SIG-M5 treated with dmso at 0.1 percent for 504 hours (cell line): ENCODE results near the gene ADA.
A peak's percentile ranks its signal among the peaks of the same experiment; 100 is the strongest.
"Not testable (repeated sequence)": the region's sequence is repeated elsewhere in the genome, so short reads cannot be mapped to it uniquely, and the experiment has no call there.

ENCODE experiments used
- DNase-seq: peaks from one replicate; lab custom pipeline; 2025; ENCODE audit not compliant: unreplicated experiment; lab: John Stamatoyannopoulos, UW

The ADA gene

DNA sequence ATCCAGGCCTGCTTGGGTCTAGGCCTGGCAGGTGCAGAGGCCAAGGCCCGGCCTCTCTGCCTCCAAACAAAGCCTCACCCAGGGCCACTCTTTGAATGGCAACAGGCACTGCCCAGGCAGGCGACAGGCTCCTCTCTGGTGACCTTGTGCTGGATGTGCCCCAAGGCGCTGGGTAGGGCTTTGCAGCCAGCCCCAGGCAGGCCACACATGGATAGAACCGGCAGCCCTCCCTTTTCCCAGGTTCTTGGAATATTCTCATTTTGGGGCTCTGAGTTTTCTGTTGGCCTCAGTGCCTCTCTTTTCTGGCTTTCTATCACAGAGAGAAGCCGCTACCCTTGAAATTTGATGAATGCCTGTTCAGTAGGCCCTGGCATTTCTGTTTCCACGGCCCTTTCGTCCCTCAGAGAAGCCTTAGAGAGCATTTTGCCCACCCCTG lies 50.2 kb downstream of the ADA start:
- DNase-seq, result no peak

DNA sequence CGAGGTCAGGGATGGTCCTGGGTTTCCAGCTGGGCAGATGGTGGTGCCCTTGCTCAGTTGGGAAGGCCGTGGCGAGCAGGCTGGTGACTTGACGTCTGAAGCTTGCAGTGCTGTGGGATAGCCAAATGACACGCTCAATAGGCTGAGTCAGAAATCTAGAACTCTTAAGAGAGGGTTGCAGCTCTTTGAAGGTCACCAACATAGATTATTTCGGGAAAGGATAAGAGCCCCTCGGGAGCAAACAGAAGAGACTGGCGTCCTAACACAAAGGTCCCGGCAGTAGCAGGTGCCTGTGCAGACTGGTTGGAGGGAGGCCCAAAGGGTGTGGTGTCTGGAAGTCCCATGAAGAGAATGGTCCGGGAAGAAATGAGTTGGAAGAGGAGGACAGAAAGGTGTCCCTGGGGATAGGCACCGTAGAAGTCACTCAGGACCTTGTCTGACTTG lies 50.7 kb downstream of the ADA start:
- DNase-seq, result no peak

- no peak for DNase-seq
Observed at GRCh38 chr20:44600301-44600700, 51.2 kb downstream of the ADA start.

GRCh38 chr20:44599715-44600114 lies 51.8 kb downstream of the ADA start:
- no peak for DNase-seq

GRCh38 chr20:44598423-44599305 lies 52.8 kb downstream of the ADA start:
- no peak for DNase-seq

DNA sequence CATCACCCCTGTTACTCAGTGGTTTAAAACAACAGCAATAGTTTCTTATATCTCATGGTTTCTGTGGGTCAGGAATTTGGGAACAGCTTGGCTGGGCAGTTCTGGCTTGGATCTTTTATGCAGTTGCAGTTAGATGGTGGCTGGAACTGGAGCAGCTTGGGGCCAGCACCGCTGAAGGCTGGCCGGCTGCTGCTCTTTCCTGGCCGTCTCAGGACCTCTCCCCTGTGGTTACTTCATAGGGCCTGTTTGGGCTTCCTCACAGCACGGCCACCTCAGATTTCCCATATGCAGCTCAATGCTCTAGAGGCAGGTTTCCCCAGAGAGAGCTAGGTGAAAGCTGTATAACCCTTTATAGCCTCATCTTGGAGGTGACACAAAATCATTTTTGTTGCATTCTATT lies 53.6 kb downstream of the ADA start:
- no peak for DNase-seq

DNA sequence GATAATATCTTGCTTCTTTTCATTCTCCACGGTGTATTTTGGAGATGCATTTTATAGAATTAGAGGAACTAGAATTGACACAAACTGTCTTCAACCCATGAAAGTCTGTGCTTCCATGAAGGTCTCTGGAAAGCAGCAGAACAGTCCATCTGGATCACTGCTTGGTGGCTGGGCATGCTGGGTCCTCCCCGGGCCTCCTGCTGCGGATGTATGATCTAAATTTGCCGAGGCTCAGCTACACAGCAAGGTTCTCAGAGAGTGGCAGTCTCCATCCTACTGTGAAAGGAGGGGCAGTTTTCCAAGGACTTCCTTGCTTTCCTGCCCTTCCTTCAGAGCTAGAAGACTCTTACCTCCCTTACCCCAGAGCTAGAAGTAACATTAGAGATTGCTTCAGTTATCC lies 54.0 kb downstream of the ADA start:
- no peak for DNase-seq

- no peak for DNase-seq
Observed at GRCh38 chr20:44596876-44597275, 54.6 kb downstream of the ADA start.

DNA sequence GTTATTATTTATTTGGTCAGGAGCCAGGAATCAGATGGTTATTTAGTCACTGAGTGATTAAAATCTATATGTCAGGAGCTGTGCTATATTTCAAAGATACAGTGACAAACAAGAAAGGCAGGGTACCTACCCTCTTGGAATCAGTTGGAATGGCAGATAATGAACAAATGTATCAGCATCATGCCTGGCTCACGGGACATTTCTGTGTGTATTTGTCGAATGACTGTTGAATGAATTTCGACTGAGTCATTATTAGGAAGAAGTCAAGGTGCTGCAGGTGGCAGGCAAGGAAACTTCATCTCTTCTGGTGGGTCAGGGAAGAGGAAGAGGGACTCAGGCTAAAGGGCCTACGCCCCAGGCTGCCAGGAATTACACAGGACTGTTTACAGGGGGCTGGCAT lies 55.5 kb downstream of the ADA start:
- DNase-seq, result no peak

DNA sequence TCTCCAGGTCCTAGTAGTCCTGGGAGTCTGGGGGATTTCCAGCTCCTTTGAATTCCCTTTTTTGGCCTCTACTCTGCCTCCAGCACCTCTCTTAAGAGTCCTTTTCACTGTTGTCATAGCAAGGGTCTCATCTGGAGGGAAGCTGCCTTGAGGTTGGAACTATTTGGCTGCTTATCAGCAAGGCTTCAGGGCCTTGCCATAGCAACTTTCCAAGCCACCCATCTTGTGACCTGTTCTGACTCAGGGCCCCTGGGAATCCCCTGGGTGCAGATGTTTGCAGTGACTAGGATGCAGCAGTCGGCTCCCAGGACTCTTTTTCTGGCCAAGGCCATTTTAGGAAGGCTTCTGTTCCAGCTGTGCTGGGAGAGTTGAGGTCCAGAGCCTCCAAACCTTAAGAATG lies 56.8 kb downstream of the ADA start:
- DNase-seq, result no peak

DNA sequence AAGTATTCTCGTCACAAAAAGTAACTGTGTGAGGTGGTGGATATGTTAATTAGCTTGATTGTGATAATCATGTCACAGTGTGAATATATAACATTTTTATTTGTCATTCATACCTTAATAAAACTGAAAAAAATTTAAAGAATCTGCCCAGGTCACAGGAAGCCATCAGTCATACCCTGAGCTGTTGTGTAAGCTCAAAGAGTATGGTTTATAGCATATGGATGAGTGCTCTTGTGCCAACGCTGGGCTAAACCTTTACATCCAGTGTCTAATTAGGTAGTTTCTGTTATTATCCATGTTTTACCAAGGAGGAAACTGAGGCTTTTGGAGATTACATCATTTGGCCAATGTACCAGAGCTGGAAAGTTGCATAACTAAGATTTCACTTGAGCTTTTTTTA lies 57.7 kb downstream of the ADA start:
- peak; percentile 49 for DNase-seq

- DNase-seq, result no peak
Observed at GRCh38 chr20:44592366-44592765, 59.1 kb downstream of the ADA start.

DNA sequence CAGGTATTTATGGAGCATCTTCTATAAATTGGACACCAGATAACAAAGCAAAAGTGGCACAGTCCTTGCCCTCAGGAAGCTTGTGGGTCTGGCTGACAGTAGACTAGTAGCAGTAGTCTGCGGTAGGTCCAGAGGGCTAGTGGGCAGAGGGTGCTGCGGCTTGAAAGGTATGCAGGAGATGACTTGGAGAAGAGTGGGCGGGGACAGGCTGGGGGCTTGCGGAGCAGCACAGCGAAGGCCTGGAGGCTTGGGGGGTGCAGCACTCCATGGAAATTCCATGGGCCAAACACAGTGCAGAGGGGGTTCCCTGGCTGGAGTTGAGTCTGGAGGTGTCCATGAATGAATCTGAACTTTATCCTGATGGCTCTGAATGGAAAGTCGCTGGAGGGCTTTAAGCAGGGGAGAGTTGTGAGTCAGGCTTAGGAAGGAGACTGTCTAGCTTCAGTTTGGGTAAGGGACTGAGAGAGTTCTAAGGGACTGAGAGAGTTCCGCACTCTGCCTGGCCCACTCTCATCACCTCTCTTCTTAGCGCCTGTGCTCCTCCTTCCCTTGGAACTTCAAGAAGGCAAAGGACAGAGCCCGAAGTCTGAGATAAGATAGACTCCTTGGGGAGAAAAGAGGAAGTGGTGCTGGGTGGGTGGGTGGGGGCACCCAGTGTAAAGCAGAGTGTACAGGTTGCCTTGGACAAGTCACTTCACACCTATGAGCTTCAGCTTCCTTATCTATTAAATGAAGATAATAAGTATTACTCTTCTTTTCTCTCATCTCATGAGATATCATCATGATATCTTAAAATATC lies 60.3 kb downstream of the ADA start:
- DNase-seq, result no peak

- DNase-seq, result no peak
Observed at GRCh38 chr20:44589537-44589936, 62.0 kb downstream of the ADA start.

DNA sequence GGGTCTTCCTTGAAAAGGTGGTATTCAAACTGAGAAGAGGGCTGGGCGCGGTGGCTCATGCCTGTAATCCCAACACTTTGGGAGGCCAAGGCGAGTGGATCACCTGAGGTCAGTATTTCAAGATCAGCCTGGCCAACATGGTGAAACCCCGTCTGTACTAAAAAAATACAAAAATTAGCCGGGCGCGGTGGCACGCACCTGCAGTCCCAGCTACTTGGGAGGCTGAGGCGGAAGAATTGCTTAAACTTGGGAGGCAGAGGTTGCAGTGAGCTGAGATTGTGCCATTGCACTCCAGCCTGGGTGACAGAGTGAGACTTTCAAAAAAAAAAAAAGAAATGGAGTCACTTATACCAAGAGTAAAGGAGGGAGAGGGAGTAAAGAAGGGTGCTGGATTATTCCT lies 63.2 kb downstream of the ADA start:
- not testable (repeated sequence) for DNase-seq

DNA sequence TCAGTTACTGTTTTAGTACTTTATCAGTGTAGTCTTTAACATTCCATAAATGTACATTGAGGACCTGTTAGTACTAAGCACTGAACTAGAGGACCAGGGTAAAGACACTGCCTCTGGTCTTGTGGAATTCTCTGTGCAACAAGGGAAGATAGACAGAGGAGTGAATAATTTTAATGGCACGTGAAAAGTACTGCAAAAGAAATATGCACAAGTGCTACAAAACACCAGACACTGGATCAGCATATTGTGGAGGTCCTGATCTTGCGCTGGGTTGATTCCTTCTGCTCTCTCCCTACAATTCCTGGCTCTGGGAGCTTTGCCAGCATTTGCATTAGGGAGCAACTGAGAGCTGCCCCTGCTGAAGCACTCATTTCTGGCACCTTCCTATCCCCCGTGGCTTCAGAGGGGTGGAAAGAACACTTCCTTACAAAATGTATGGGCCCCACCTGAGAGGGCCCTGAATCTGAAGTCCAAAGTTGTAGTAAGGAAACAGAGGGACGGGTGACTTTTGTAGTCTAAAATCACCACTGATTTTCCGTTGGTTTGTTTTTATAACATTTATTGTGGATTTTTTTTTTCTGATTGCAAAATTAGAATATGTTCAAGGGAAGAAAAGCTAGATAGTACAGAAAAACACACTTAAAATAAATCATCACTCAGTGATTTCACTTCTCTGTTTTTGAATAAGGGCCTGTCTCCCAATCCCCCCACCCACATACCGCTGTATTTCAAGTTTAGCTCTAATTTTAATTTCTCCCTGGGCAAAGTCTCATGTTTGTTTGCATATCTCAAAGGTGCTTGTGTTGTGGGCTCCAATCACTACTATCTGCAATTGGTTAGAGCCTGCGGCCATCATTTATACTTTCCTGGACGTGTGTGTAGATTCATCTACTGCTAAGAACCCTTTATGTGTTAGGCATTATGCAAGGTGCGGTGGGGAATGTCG lies 64.2 kb downstream of the ADA start:
- no peak for DNase-seq

GRCh38 chr20:44586289-44586911 lies 65.1 kb downstream of the ADA start:
- peak; percentile 70 for DNase-seq

GRCh38 chr20:44585057-44585963 lies 66.2 kb downstream of the ADA start:
- DNase-seq, result no peak

DNA sequence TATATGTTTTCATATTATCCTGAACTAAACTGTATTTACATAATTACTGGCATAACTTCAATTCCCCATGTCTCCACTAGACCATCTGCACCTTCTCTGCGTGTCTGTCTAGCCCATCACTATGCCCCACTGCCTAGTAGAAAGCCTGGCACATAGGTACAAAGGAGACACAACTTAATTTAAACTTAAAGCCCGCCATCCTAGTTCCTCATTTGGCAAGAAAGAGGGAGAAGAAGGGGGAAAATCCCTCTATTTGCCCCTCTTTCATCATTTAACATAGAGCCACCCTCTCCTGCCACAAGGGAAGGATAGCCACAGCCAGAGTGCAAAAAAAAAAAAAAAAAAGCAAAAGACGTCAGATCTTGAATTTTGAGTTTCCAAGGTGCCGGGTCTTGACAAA lies 67.3 kb downstream of the ADA start:
- no peak for DNase-seq

DNA sequence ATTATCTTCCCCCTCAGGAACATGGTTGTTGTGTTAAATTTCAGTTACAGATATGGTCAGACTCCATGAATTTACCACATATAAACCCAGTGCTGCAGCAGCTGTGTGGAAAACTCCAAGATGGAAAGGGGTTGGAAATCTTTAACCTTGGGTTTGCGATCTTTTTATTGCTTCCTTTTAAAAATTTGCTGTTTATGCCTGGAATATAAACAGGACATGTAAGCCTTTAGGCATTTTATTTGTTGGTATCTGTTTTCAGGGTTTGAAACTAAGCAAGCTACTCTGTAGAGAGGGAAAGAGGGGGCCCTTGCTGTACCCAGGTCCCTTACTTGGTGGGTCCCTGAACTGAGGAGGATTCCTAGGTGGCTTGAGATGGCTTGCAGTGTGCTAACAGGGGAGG lies 68.3 kb downstream of the ADA start:
- no peak for DNase-seq
